ENCODE results near the gene SDF4. TPM values are rescaled to one million over a fixed set of nuclear protein-coding genes. Genes with fewer than 3 reads are reported as not detected.

The SDF4 gene
- polyA plus RNA-seq, 1 experiment, result 109 TPM

DNA sequence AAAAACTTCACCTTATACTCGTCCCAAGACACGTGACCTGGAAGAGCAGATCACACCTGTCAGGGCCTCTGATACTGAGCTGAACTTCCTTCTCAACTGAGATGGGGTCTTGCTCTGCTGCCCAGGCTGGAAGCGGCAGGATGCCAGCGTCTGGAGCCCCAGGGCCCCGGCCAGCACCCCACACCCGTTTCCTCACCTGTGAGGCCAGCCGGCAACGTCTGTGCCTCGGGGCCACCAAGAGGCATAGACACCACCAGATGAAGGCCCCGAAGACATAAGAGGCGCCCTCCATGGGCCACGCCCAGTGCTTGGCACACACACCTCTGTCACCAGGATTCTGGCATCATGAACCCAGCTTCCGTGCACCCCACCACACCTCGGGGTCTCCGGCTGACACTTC, 8.5 kb downstream of the SDF4 start:
- H3K4me3 ChIP-seq (ENCODE audit: low read depth, low read length), result no peak overlapping the region
- no peak overlapping the region for H3K27ac ChIP-seq (ENCODE audit: low read depth, low read length)
- ChIA-PET POLR2A (no interaction called here), CTCF (no interaction called here)
- TF ChIP-seq, protein P1, sequence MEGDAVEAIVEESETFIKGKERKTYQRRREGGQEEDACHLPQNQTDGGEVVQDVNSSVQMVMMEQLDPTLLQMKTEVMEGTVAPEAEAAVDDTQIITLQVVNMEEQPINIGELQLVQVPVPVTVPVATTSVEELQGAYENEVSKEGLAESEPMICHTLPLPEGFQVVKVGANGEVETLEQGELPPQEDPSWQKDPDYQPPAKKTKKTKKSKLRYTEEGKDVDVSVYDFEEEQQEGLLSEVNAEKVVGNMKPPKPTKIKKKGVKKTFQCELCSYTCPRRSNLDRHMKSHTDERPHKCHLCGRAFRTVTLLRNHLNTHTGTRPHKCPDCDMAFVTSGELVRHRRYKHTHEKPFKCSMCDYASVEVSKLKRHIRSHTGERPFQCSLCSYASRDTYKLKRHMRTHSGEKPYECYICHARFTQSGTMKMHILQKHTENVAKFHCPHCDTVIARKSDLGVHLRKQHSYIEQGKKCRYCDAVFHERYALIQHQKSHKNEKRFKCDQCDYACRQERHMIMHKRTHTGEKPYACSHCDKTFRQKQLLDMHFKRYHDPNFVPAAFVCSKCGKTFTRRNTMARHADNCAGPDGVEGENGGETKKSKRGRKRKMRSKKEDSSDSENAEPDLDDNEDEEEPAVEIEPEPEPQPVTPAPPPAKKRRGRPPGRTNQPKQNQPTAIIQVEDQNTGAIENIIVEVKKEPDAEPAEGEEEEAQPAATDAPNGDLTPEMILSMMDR (IDR thresholded peaks at IDR 0.05; ENCODE audit: low read depth, low read length), result no peak
- no peak for DNase-seq (ENCODE audit: low read depth, low spot score)
- H3K9me3 ChIP-seq (ENCODE audit: control insufficient read depth, insufficient read depth, low read length), result peaks cover 6% of the 10 kb centered on the region; the same call in 1 of the 2 replicates
- H3K27me3 ChIP-seq (ENCODE audit: control insufficient read depth, insufficient read depth, low read length), result no peaks in the 10 kb centered on the region

GRCh38 chr1:1222575-1223225, 9.1 kb downstream of the SDF4 start:
- no peak overlapping the region for H3K4me3 ChIP-seq (ENCODE audit: low read depth, low read length)
- TF ChIP-seq, protein P1 (IDR thresholded peaks at IDR 0.05; ENCODE audit: low read depth, low read length), result no peak
- no peaks in the 10 kb centered on the region for H3K27me3 ChIP-seq (ENCODE audit: control insufficient read depth, insufficient read depth, low read length)
- H3K27ac ChIP-seq (ENCODE audit: low read depth, low read length), result no peak overlapping the region
- no peak for DNase-seq (ENCODE audit: low read depth, low spot score)
- ChIA-PET POLR2A (interaction anchor here (0.6 kb wide), 1 partner anchor 180 kb away, joined by 4 read pairs; no protein-coding TSS in a partner anchor), CTCF (no interaction called here)
- H3K9me3 ChIP-seq (ENCODE audit: control insufficient read depth, insufficient read depth, low read length), result peaks cover 11% of the 10 kb centered on the region; the same call in 1 of the 2 replicates

DNA sequence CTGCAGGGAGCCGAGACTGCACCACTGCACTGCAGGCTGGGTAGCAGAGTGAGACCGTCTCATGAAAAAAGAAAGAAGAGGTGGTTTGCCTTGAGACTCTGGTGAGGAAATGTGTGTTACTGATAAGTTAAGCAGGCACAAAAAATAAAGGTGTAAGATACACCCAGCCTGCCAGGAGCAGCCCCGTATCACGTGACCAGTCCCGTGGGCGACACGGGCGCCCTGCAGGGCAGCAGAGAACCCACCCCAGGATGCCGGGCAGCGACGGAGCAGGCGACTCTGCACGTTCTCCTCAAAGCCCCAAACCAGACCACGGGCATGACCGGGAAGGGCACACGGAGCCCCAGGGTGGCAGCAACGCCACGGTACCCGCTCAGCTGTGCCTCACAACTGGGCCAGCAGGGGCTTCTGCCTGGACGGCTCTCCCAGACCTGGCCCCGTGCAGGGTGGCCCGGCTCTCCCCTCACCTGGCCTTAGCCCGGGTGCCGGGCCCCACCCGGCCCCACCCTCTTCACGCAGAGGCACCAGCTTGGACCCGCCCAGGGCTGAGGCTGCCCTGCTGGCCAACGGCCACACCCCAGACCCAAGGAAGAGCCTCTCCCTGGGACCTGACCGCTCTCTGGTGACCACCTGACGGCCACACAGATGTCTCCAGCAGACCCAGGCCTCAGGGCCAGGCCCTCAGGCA, 9.8 kb downstream of the SDF4 start:
- H3K27me3 ChIP-seq (ENCODE audit: control insufficient read depth, insufficient read depth, low read length), result no peaks in the 10 kb centered on the region
- TF ChIP-seq, protein P1 (IDR thresholded peaks at IDR 0.05; ENCODE audit: low read depth, low read length), result no peak
- ChIA-PET POLR2A (interaction anchor here (0.6 kb wide), 1 partner anchor 181 kb away, joined by 4 read pairs; no protein-coding TSS in a partner anchor), CTCF (no interaction called here)
- no peak overlapping the region for H3K4me3 ChIP-seq (ENCODE audit: low read depth, low read length)
- no peak overlapping the region for H3K27ac ChIP-seq (ENCODE audit: low read depth, low read length)
- peaks cover 14% of the 10 kb centered on the region; the same call in 1 of the 2 replicates for H3K9me3 ChIP-seq (ENCODE audit: control insufficient read depth, insufficient read depth, low read length)
- no peak for DNase-seq (ENCODE audit: low read depth, low spot score)

GRCh38 chr1:1220197-1220596, 11.6 kb downstream of the SDF4 start:
- POLR2A ChIA-PET, result no interaction called here
- no peak overlapping the region for H3K27ac ChIP-seq (ENCODE audit: low read depth, low read length)
- H3K9me3 ChIP-seq (ENCODE audit: control insufficient read depth, insufficient read depth, low read length), result peaks cover 14% of the 10 kb centered on the region; the same call in 1 of the 2 replicates
- CTCF ChIA-PET, result no interaction called here
- no peak for DNase-seq (ENCODE audit: low read depth, low spot score)
- H3K27me3 ChIP-seq (ENCODE audit: control insufficient read depth, insufficient read depth, low read length), result no peaks in the 10 kb centered on the region
- no peak overlapping the region for H3K4me3 ChIP-seq (ENCODE audit: low read depth, low read length)
- TF ChIP-seq, protein P1 (IDR thresholded peaks at IDR 0.05; ENCODE audit: low read depth, low read length), result no peak

- H3K9me3 ChIP-seq (ENCODE audit: control insufficient read depth, insufficient read depth, low read length), result peaks cover 14% of the 10 kb centered on the region; the same call in 1 of the 2 replicates
- TF ChIP-seq, protein P1 (IDR thresholded peaks at IDR 0.05; ENCODE audit: low read depth, low read length), result no peak
- no peak overlapping the region for H3K4me3 ChIP-seq (ENCODE audit: low read depth, low read length)
- H3K27ac ChIP-seq (ENCODE audit: low read depth, low read length), result no peak overlapping the region
- DNase-seq (ENCODE audit: low read depth, low spot score), result no peak
- POLR2A ChIA-PET, result no interaction called here
- CTCF ChIA-PET, result no interaction called here
- H3K27me3 ChIP-seq (ENCODE audit: control insufficient read depth, insufficient read depth, low read length), result no peaks in the 10 kb centered on the region
These were observed 12.5 kb downstream of the SDF4 start for GRCh38 chr1:1219341-1219740.

All from AG04450 (cell line).